B cell (primary cell): Measurements from ENCODE around the gene KIF18A.

Experiments used
- EZH2 ChIP-seq: IDR thresholded peaks from 2 replicates; pipeline ENCODE4 v1.6.1; 2012; ENCODE audit warnings: borderline replicate concordance, low read depth, mild to moderate bottlenecking, moderate library complexity, low read length; ENCODE audit not compliant: insufficient read depth, poor library complexity, severe bottlenecking
- TF ChIP-seq, protein P1 (sequence below): fragments of 200-600 bp; IDR thresholded peaks from one replicate; pipeline ENCODE4 v1.8.0; 2022; ENCODE audit warnings: antibody characterized with exemption, mild to moderate bottlenecking

DNA sequence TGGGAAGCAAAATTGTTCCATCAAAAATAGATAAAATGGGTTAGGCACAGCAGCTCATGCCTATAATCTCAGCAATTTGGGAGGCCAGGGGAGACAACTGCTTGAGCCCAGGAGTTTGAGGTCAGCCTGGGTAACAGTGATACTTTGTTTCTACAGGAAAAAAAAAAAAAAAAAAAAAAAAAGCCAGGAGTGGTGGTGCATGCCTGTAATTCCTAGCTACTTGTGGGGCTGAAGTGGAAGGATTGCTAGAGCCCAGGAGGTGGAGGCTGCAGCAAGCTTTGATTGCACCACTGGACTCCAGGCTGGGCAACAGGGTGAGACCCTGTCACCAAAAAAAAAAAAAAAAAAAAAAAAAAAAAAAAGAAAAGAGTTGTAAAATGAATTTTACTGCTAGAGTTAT lies 49.6 kb downstream of the KIF18A start:
- TF ChIP-seq, protein P1, sequence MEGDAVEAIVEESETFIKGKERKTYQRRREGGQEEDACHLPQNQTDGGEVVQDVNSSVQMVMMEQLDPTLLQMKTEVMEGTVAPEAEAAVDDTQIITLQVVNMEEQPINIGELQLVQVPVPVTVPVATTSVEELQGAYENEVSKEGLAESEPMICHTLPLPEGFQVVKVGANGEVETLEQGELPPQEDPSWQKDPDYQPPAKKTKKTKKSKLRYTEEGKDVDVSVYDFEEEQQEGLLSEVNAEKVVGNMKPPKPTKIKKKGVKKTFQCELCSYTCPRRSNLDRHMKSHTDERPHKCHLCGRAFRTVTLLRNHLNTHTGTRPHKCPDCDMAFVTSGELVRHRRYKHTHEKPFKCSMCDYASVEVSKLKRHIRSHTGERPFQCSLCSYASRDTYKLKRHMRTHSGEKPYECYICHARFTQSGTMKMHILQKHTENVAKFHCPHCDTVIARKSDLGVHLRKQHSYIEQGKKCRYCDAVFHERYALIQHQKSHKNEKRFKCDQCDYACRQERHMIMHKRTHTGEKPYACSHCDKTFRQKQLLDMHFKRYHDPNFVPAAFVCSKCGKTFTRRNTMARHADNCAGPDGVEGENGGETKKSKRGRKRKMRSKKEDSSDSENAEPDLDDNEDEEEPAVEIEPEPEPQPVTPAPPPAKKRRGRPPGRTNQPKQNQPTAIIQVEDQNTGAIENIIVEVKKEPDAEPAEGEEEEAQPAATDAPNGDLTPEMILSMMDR, result no peak
- TF ChIP-seq EZH2, result no peak
